Mammary epithelial cell (primary cell): Measurements from ENCODE around the gene ANKRD16.

Source experiments
- EZH2 ChIP-seq: IDR thresholded peaks from 2 replicates; pipeline ENCODE4 v1.6.1; 2012; ENCODE audit warnings: low read length, inconsistent platforms, borderline replicate concordance
- TF ChIP-seq, protein P1 (sequence below), 2 donors: IDR thresholded peaks in 1 of 2; conservative IDR thresholded peaks in 1 of 2; 2 replicates each; pipeline ENCODE4 v1.5.1; 2011 to 2012; ENCODE audit warnings: inconsistent platforms in 2 of 2, low read length in 2 of 2, mild to moderate bottlenecking in 2 of 2, control low read depth in 1 of 2, low read depth in 1 of 2; ENCODE audit not compliant: insufficient read depth in 1 of 2; ENCODE audit errors: extremely low read depth in 1 of 2

DNA sequence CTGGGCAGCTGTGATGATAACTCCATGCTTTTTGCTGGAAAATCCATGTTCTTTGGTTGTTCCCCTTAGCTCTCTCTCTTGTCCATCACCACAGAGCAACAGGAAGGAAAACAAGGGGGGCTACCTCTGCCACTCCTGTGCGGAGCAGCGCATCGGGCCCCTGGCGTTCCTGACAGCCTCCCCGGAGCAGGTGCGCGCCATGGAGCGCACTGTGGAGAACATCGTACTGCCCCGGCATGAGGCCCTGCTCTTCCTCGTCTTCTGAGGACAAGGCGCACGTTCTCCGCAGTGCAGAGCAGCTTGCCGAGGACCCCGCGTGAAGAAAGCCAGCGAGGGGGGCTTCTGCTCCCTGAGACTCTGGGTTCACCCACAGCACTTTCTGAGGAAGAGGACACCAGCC lies 47.3 kb upstream of the ANKRD16 start:
- TF ChIP-seq, protein P1, sequence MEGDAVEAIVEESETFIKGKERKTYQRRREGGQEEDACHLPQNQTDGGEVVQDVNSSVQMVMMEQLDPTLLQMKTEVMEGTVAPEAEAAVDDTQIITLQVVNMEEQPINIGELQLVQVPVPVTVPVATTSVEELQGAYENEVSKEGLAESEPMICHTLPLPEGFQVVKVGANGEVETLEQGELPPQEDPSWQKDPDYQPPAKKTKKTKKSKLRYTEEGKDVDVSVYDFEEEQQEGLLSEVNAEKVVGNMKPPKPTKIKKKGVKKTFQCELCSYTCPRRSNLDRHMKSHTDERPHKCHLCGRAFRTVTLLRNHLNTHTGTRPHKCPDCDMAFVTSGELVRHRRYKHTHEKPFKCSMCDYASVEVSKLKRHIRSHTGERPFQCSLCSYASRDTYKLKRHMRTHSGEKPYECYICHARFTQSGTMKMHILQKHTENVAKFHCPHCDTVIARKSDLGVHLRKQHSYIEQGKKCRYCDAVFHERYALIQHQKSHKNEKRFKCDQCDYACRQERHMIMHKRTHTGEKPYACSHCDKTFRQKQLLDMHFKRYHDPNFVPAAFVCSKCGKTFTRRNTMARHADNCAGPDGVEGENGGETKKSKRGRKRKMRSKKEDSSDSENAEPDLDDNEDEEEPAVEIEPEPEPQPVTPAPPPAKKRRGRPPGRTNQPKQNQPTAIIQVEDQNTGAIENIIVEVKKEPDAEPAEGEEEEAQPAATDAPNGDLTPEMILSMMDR (conservative IDR thresholded peaks at IDR 0.05 in 1 of 2, IDR thresholded peaks at IDR 0.05 in 1 of 2; ENCODE audit: extremely low read depth in 1 of 2, insufficient read depth in 1 of 2, low read depth in 1 of 2, low read length in 2 of 2) = no peak
- no peak for TF ChIP-seq EZH2
